Ovary (tissue), 3 donors: ENCODE results near the gene APBA1.

Source experiments
- CTCF ChIP-seq, 3 donors: fragments of 450-650 bp in 2 of 3; fragments of 200-600 bp in 1 of 3; IDR thresholded peaks; one replicate each; pipeline versions ENCODE4 v1.5.1 to v1.8.0; 2016 to 2022; ENCODE audit warnings: antibody characterized with exemption in 3 of 3, mild to moderate bottlenecking in 1 of 3
- POLR2A ChIP-seq: fragments of 450-650 bp; IDR thresholded peaks from one replicate; pipeline ENCODE4 v1.6.1; 2017; ENCODE audit warnings: antibody characterized with exemption, mild to moderate bottlenecking, moderate library complexity
- donor health status: DM: no; HTN: no; CAD: no.

- TF ChIP-seq CTCF (IDR thresholded peaks at IDR 0.05) (no peak), POLR2A (no peak)
These were observed 117.2 kb downstream of the APBA1 start for GRCh38 chr9:69554945-69555344.
